ENCODE results near the gene KRT85. TPM values are rescaled to one million over a fixed set of nuclear protein-coding genes. Genes with fewer than 3 reads are reported as not detected.
"Not testable (repeated sequence)": the region's sequence is repeated elsewhere in the genome, so short reads cannot be mapped to it uniquely, and the experiment has no call there.

The KRT85 gene
- total RNA-seq, 2 experiments from 2014 or later, result not detected

GRCh38 chr12:52315721-52316120 lies 51.6 kb downstream of the KRT85 start:
- H3K4me3 Mint-ChIP-seq; CTCF ChIA-PET; POLR2A ChIA-PET; H3K36me3 Mint-ChIP-seq (ENCODE audit: low read depth); ATAC-seq (ENCODE audit: poor library complexity); H3K36me3 ChIP-seq (ENCODE audit: insufficient read depth, low read length); H3K4me1 Mint-ChIP-seq (ENCODE audit: low read depth); H3K4me3 ChIP-seq (ENCODE audit: low read length); H3K4me1 ChIP-seq (ENCODE audit: insufficient read depth, low read length); H3K27ac Mint-ChIP-seq; H3K27ac ChIP-seq (ENCODE audit: low read depth in 1 of 2, low read length in 2 of 2); intact Hi-C loops (cut with DNase I, micrococcal nuclease); H3K9me3 ChIP-seq (ENCODE audit: control insufficient read depth in 1 of 2, insufficient read depth in 1 of 2, low read length in 2 of 2); H3K9me3 Mint-ChIP-seq: not testable (repeated sequence)
- peaks cover 9 to 26% of the 10 kb centered on the region in 2 experiments for H3K27me3 ChIP-seq (ENCODE audit: control insufficient read depth in 1 of 2, insufficient read depth in 2 of 2, low read length in 2 of 2)
- peak in 4 of 14 experiments; percentile 15 to 33 (median 22) for DNase-seq
- H3K27me3 Mint-ChIP-seq, result peaks cover 60% of the 10 kb centered on the region
- peak; percentile 12 for TF ChIP-seq CTCF (IDR thresholded peaks at IDR 0.05)

GRCh38 chr12:52314511-52314910 lies 52.8 kb downstream of the KRT85 start:
- Histone ChIP-seq H3K27me3 (ENCODE audit: control insufficient read depth in 1 of 2, insufficient read depth in 2 of 2, low read length in 2 of 2) (peaks cover 17 to 32% of the 10 kb centered on the region in 2 experiments), H3K36me3 (ENCODE audit: insufficient read depth, low read length) (no peaks in the 10 kb centered on the region), H3K4me3 (ENCODE audit: low read length) (no peak overlapping the region), H3K4me1 (ENCODE audit: insufficient read depth, low read length) (peaks cover 2% of the 10 kb centered on the region), H3K9me3 (ENCODE audit: control insufficient read depth in 1 of 2, insufficient read depth in 1 of 2, low read length in 2 of 2) (no peaks in the 10 kb centered on the region), H3K27ac (ENCODE audit: low read depth in 1 of 2, low read length in 2 of 2) (no peak overlapping the region)
- Mint-ChIP-seq H3K9me3 (no peaks in the 10 kb centered on the region), H3K4me3 (no peak overlapping the region), H3K36me3 (ENCODE audit: low read depth) (no peaks in the 10 kb centered on the region), H3K4me1 (ENCODE audit: low read depth) (no peaks in the 10 kb centered on the region), H3K27me3 (peaks cover 61% of the 10 kb centered on the region), H3K27ac (no peak overlapping the region)
- no peak for TF ChIP-seq CTCF (IDR thresholded peaks at IDR 0.05)
- ChIA-PET CTCF (interaction anchor here (0.6 kb wide), 1 partner anchor 222 kb away, joined by 3 read pairs; no protein-coding TSS in a partner anchor), POLR2A (no interaction called here)
- peak in 1 of 14 experiments; percentile 29 for DNase-seq
- intact Hi-C loops (cut with DNase I, micrococcal nuclease), result no loop called here
- ATAC-seq (ENCODE audit: poor library complexity), result no peak

- intact Hi-C loops (cut with DNase I, micrococcal nuclease), result no loop called here
- Histone ChIP-seq H3K36me3 (ENCODE audit: insufficient read depth, low read length) (no peaks in the 10 kb centered on the region), H3K27me3 (ENCODE audit: control insufficient read depth in 1 of 2, insufficient read depth in 2 of 2, low read length in 2 of 2) (peaks cover 23 to 38% of the 10 kb centered on the region in 2 experiments), H3K9me3 (ENCODE audit: control insufficient read depth in 1 of 2, insufficient read depth in 1 of 2, low read length in 2 of 2) (no peaks in the 10 kb centered on the region), H3K27ac (ENCODE audit: low read depth in 1 of 2, low read length in 2 of 2) (no peak overlapping the region), H3K4me3 (ENCODE audit: low read length) (no peak overlapping the region), H3K4me1 (ENCODE audit: insufficient read depth, low read length) (peaks cover under 1% of the 10 kb centered on the region)
- ATAC-seq (ENCODE audit: poor library complexity) (no peak), DNase-seq (peak in 1 of 14 experiments; percentile 8)
- Mint-ChIP-seq H3K4me3 (no peak overlapping the region), H3K27ac (no peak overlapping the region), H3K4me1 (ENCODE audit: low read depth) (no peaks in the 10 kb centered on the region), H3K27me3 (peaks cover 61% of the 10 kb centered on the region), H3K9me3 (no peaks in the 10 kb centered on the region), H3K36me3 (ENCODE audit: low read depth) (no peaks in the 10 kb centered on the region)
- TF ChIP-seq CTCF (IDR thresholded peaks at IDR 0.05), result no peak
- CTCF ChIA-PET, result interaction anchor here (0.6 kb wide), 1 partner anchor 222 kb away, joined by 3 read pairs; no protein-coding TSS in a partner anchor
- POLR2A ChIA-PET, result no interaction called here
Measured at GRCh38 chr12:52313926-52314325, 53.4 kb downstream of the KRT85 start.
